GM12892 (cell line): Measurements from ENCODE around the gene RNU1-2.
"Not testable (repeated sequence)": the region's sequence is repeated elsewhere in the genome, so short reads cannot be mapped to it uniquely, and the experiment has no call there.

Experiments
- DNase-seq: peaks from one replicate; pipeline ENCODE4 v3.0.0; 2011; ENCODE audit not compliant: insufficient read length
- FAIRE-seq: peaks from 2 replicates; lab custom pipeline; 2011; peaks lifted over from hg19 to GRCh38; lab: Jason Lieb, UNC
- POLR2A ChIP-seq: IDR thresholded peaks from 2 replicates; pipeline ENCODE4 v1.6.1; 2011; ENCODE audit warnings: low read depth, low read length, control low read depth
- POLR2AphosphoS5 ChIP-seq: IDR thresholded peaks from 2 replicates; pipeline ENCODE4 v1.6.1; 2011; ENCODE audit warnings: low read depth, low read length, control low read depth
- TAF1 ChIP-seq: IDR thresholded peaks from 2 replicates; pipeline ENCODE4 v1.6.1; 2011; ENCODE audit warnings: low read depth, mild to moderate bottlenecking, control low read depth, low read length, borderline replicate concordance

RNU1-2 gene

GRCh38 chr1:16922885-16923431 is 27.2 kb downstream of the RNU1-2 start:
- no peak for FAIRE-seq
- DNase-seq, result no peak
- TF ChIP-seq POLR2AphosphoS5 (no peak), TAF1 (no peak), POLR2A (no peak)

- FAIRE-seq (no peak), DNase-seq (no peak)
- no peak for TF ChIP-seq POLR2AphosphoS5
- no peak for TF ChIP-seq POLR2A
These were observed 28.6 kb downstream of the RNU1-2 start for GRCh38 chr1:16924216-16924918.

- FAIRE-seq, result no peak
- TF ChIP-seq TAF1 (no peak), POLR2AphosphoS5 (no peak), POLR2A (no peak)
- no peak for DNase-seq
These were observed 29.2 kb downstream of the RNU1-2 start for GRCh38 chr1:16924919-16925477.

- FAIRE-seq (no peak), DNase-seq (no peak)
- TF ChIP-seq POLR2AphosphoS5 (no peak), POLR2A (no peak), TAF1 (no peak)
These were observed 30.1 kb downstream of the RNU1-2 start for GRCh38 chr1:16925635-16926490.

- no peak for FAIRE-seq
- TF ChIP-seq POLR2A, result no peak
- TF ChIP-seq TAF1, result no peak
- TF ChIP-seq POLR2AphosphoS5, result no peak
- no peak for DNase-seq
These were observed 30.8 kb downstream of the RNU1-2 start for GRCh38 chr1:16926491-16927073.

- TF ChIP-seq POLR2AphosphoS5 (no peak), POLR2A (no peak), TAF1 (no peak)
- DNase-seq, result no peak
These were observed 31.5 kb downstream of the RNU1-2 start for GRCh38 chr1:16927256-16927655.

GRCh38 chr1:16927711-16928485 is 32.1 kb downstream of the RNU1-2 start:
- DNase-seq, result no peak
- no peak for FAIRE-seq
- TF ChIP-seq POLR2A (no peak), POLR2AphosphoS5 (no peak), TAF1 (no peak)

More at GRCh38 chr1:16927256-16927655, 31.5 kb downstream of the RNU1-2 start:
- FAIRE-seq, result no peak

- not testable (repeated sequence) for FAIRE-seq, DNase-seq
These were observed 33.6 kb downstream of the RNU1-2 start for GRCh38 chr1:16929146-16930041.

GRCh38 chr1:16931206-16931934 is 35.6 kb downstream of the RNU1-2 start:
- FAIRE-seq, DNase-seq: not testable (repeated sequence)

GRCh38 chr1:16933945-16934344 is 38.2 kb downstream of the RNU1-2 start:
- FAIRE-seq, result not testable (repeated sequence)

GRCh38 chr1:16936580-16936979 is 40.8 kb downstream of the RNU1-2 start:
- not testable (repeated sequence) for FAIRE-seq

More at GRCh38 chr1:16933945-16934344, 38.2 kb downstream of the RNU1-2 start:
- DNase-seq, result not testable (repeated sequence)

More at GRCh38 chr1:16936580-16936979, 40.8 kb downstream of the RNU1-2 start:
- not testable (repeated sequence) for DNase-seq
